ENCODE results near the gene HMGN3.

The HMGN3 gene

GRCh38 chr6:79184641-79185040 lies 49.8 kb downstream of the HMGN3 start:
- no peak for DNase-seq (ENCODE audit: low spot score)

- DNase-seq (ENCODE audit: low spot score): no peak
These were observed 50.4 kb downstream of the HMGN3 start for GRCh38 chr6:79184086-79184485.

DNA sequence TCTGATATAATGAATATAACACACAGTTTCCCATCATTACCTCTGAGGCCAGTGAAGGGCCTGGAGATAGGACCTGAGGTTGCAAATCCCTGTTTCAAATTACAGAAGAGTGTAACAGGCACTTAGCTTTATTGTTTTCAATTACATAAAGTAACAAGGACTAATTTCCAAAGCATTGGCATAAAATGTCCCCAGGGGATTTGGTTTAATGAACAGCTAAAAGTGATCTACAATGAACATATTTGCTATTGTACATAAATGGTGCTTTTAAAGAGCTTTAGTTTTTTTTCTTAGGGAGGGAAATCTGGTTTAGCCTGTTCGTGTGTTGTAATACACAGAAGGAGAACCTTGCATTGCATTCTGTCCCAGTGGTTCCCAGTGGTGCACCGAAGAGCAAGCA lies 54.4 kb downstream of the HMGN3 start:
- DNase-seq (ENCODE audit: low spot score): no peak

DNA sequence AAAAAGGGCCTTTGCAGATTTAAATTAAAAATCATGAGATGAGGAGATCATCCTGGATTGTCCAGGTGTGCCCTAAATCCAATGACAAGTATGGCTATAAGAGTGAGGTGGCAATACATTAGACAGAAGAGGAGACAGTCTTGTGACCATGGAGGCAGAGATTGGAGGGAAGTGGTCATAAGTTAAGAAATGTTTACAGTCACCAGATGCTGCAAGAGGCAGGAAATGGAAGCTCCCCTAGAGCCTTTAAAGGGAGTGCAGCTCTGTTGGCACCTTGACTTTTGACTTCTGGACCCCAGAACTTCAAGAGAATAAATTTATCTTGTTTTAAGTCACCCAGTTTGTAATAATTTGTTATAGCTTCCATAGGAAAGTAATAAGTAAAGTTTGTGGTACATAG lies 61.1 kb downstream of the HMGN3 start:
- DNase-seq (ENCODE audit: low spot score): no peak

GRCh38 chr6:79170959-79171358 lies 63.5 kb downstream of the HMGN3 start:
- no peak for DNase-seq (ENCODE audit: low spot score)

DNA sequence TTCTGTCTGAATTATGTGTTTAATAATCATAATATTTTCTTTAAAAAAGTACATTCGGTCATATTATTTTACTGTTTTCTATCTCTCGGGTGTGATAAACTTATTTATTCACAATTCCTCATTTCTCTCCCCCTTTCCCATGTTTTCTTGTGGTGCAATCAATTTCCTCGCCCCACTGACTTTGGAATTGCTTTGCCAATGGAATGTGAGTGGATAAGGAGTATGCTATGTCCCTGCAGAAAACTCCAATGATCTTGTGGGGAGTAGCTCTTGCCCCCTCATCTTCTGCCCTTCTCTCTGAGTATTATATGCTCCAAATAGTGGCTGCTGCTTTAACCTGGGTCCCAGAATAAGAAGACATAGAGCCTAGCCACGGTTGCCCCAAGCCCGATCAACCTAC lies 64.1 kb downstream of the HMGN3 start:
- DNase-seq (ENCODE audit: low spot score): no peak

DNA sequence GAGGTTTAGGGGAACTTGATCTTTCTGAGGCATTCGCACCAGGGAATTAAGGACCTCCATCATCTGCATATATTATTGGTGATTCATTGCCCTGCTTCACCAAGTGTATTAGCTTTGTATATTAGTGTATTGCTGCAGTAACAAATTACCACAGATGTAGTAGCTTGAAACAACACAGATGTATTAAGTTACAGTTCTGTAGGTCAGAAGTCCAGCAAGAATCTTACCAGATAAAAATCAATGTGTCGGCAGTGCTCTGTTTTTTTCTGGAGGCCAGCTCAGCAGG lies 65.8 kb downstream of the HMGN3 start:
- no peak for DNase-seq (ENCODE audit: low spot score)

DNA sequence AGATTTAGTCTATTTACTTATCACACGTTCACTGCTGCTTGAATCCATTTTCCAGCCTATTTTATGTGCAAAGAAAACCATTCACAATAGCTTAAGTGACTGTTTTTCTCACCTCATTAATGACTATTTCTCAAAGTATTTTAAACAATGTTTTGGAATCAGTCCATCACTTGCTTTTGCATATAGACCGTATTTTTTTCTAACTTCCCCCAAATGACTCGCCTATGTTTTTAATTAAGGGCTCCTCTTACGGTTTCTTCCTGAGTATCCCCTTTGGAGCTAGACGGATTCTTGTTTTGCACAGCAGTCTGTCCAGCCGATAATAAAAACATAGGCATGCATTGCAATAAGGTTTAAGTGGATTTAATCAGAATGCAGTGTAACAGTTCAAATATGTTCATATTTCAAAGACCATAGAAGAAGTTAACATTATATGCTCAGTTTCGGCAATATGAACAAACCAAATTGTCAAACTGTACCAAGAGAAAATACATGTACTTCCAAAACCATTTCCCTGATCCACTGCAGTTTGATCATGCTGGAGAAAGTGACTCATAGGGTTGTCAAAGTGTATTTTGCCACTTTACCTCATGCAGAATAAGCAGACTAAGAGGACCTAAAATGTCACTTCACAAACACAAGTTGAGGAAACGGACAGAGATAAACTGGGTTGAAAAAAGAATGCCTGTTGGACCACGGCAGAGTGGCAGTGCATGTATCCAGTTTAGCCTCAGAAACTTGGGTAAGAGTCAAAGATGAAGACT lies 66.4 kb downstream of the HMGN3 start:
- no peak for DNase-seq (ENCODE audit: low spot score)

DNA sequence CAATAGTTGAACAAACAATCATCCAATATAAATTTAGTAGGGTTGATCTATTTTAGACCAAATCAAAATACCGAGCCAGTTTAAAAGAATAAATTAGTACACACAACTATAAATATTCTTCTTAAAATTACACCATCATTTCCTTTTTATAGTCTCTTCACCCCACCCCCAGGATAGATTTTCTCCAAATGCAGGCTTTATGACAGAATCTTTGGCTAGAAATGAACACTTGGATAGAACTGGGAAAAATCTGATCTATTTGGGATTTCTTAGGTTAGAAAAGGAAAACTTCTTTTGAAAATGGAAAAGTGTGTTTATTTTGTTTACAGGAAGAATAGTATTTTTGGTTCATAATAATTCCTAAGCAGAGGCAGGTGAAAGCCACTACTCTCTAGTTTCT lies 74.6 kb downstream of the HMGN3 start:
- DNase-seq (ENCODE audit: low spot score): no peak

DNA sequence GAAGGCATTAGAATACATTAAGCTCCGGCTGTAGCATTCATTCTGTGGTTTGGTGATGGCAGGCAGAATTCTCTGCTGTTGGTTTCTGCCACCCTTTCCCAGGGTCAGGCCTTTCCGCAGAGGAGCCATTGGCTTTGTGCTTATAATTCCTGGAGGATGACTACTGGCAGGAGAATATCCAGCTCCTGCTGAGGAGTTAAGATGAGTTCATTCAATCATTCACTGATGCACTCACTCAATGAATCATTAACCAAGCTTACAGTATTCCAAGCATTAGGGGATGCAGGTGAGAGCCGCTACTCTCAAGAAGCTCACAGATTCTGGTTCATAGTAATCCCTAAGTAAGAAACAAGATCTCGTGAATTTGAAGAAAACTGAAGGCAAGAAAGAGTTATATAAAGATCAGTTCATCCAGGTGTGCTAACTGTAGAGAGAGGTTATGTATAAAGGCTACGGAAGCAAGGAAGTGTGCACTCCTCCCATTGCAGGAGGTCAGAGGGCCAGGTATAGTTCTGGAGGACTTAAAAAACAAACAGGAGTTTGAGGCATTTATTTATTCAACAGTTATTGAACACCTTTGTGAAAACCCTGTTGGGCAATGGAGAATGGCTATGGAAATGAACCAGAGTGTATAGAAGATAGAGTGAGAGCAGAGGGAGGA lies 75.5 kb downstream of the HMGN3 start:
- no peak for DNase-seq (ENCODE audit: low spot score)

DNA sequence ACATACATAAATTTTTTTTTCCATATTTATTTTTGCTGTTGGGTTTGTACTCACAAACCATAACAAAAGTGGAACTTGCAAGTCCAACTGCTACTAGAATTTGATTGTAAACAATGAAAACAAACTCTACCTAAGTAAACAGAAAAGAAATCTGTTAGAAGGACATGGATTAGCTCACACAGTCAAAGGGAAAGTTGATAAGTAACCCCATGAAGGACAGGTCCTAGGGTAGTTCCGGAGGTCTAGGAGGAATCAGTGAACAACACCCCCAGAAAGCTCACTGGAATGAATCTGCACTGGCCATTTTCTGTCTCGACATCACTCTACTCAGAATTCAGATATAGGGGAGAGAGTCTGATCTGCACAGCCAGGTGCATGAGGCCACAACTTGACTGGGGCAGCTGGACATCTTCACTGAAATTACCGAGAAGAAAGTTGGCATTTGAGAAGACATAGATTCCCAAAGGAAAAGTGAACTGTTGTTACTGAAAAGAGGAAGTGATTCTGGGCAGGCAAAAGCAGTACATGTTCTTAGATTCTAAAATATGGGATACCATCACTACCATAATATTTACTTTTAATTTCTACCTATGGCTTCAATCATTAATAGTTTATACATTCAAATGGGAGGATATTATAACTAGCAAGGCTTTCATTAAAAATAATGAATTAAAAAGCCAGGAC lies 76.4 kb downstream of the HMGN3 start:
- DNase-seq (ENCODE audit: low spot score): no peak

DNA sequence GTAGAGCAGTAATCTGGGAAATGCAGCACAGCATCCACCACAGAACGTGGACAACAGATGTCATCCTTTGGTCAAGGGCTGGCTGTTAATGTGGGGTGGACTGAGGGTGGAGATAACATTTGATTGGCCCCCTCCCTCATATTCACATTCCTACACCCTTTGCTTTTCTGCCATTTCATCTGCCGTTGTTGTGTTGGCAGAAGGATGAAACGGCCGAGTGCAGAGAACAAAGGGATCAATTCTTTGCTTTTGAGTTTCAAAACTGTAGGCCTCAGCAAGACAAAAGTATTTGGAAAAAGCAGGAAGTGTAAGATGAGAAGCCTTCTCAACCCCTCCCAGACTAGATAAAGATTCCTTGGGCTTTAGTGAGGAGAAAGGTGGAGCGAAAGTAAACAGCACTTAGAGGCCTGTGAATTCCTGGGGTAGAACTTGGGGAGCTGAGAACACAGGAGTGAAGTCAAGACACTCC lies 82.2 kb downstream of the HMGN3 start:
- DNase-seq (ENCODE audit: low spot score): peak; percentile 17
